IMR-90 (cell line): ENCODE results near the gene THEMIS2. TPM values are rescaled to one million over a fixed set of nuclear protein-coding genes. Genes with fewer than 3 reads are reported as not detected.

Experiments
- ATAC-seq: fragments of 200-7000 bp; cut with Tn5 transposase; 2 replicates; pipeline ENCODE4 v1.9.1; 2020; ENCODE audit warnings: low read depth, mild to moderate bottlenecking, moderate library complexity
- BruUV-seq: library from RNA; stranded (reverse); fragments of 400-500 nt; replicated peaks from 2 replicates; lab custom pipeline; 2021; lab: Mats Ljungman, UMichigan
- CTCF ChIA-PET: fragments of 300-600 bp; formaldehyde crosslinking; extraction: SDS; loops from one replicate; lab custom pipeline; 2021; ENCODE audit warnings: antibody characterized with exemption; lab: Yijun Ruan, JAX
- POLR2A ChIA-PET: fragments of 300-600 bp; sonication (Branson Sonifier 250); formaldehyde crosslinking; loops from one replicate; lab custom pipeline; 2022; ENCODE audit warnings: antibody characterized with exemption; ENCODE audit not compliant: unreplicated experiment; lab: Charles Lee
- DNase-seq: peaks from one replicate; pipeline ENCODE4 v3.0.0; 2013
- H2AFZ ChIP-seq: replicated peaks from 2 replicates; pipeline ENCODE3; 2013; ENCODE audit warnings: low read length, mild to moderate bottlenecking; ENCODE audit not compliant: poor library complexity
- H2AK5ac ChIP-seq: 2 replicates; pipeline ENCODE4 v1.6.1; 2013; ENCODE audit warnings: low read depth, low read length, inconsistent platforms
- H2AK9ac ChIP-seq: replicated peaks from 2 replicates; pipeline ENCODE3; 2013; ENCODE audit warnings: mild to moderate bottlenecking, low read depth, low read length, moderate library complexity; ENCODE audit not compliant: poor library complexity
- H2BK120ac ChIP-seq: 2 replicates; pipeline ENCODE4 v1.6.1; 2013; ENCODE audit warnings: low read depth, low read length, inconsistent platforms
- H2BK15ac ChIP-seq: 3 replicates; pipeline ENCODE4 v1.6.1; 2013; ENCODE audit warnings: low read depth, low read length, inconsistent platforms
- H2BK20ac ChIP-seq: 2 replicates; pipeline ENCODE4 v1.6.1; 2013; ENCODE audit warnings: low read depth, mild to moderate bottlenecking, inconsistent platforms, low read length, moderate library complexity
- H2BK5ac ChIP-seq: 2 replicates; pipeline ENCODE4 v1.6.1; 2013; ENCODE audit warnings: mild to moderate bottlenecking, low read depth, low read length, inconsistent platforms; ENCODE audit not compliant: poor library complexity, severe bottlenecking
- H3K14ac ChIP-seq: replicated peaks from 2 replicates; pipeline ENCODE4 v1.6.1; 2013; ENCODE audit warnings: low read depth, low read length, inconsistent platforms
- H3K18ac ChIP-seq: 2 replicates; pipeline ENCODE4 v1.6.1; 2013; ENCODE audit warnings: low read depth, low read length, control low read depth
- H3K23ac ChIP-seq: 2 replicates; pipeline ENCODE4 v1.6.1; 2013; ENCODE audit warnings: low read depth, low read length, inconsistent platforms
- H3K27ac ChIP-seq: 2 replicates; pipeline ENCODE4 v1.5.1; 2013; ENCODE audit warnings: mild to moderate bottlenecking, control low read depth, low read length; ENCODE audit not compliant: insufficient read depth
- H3K27me3 ChIP-seq: 2 replicates; pipeline ENCODE4 v1.6.1; 2013; ENCODE audit warnings: low read length; ENCODE audit not compliant: control insufficient read depth, insufficient read depth
- H3K36me3 ChIP-seq: 2 replicates; pipeline ENCODE4 v1.6.1; 2013; ENCODE audit warnings: low read length, mixed read lengths; ENCODE audit not compliant: control insufficient read depth, insufficient read depth
- H3K4ac ChIP-seq: 2 replicates; pipeline ENCODE4 v1.6.1; 2013; ENCODE audit warnings: low read depth, low read length, inconsistent platforms
- H3K4me1 ChIP-seq: 2 replicates; pipeline ENCODE4 v1.6.1; 2013; ENCODE audit warnings: low read length, mixed read lengths; ENCODE audit not compliant: control insufficient read depth, insufficient read depth
- H3K4me2 ChIP-seq: 2 replicates; pipeline ENCODE4 v1.6.1; 2013; ENCODE audit warnings: low read depth, mild to moderate bottlenecking, control low read depth, low read length, moderate library complexity
- H3K4me3 ChIP-seq: 2 replicates; pipeline ENCODE4 v1.5.1; 2013; ENCODE audit warnings: low read depth, mild to moderate bottlenecking, control low read depth, low read length, moderate library complexity; ENCODE audit not compliant: insufficient read depth
- H3K56ac ChIP-seq: 2 replicates; pipeline ENCODE4 v1.6.1; 2013; ENCODE audit warnings: low read length, inconsistent platforms; ENCODE audit not compliant: insufficient read depth; ENCODE audit errors: extremely low read depth
- H3K79me1 ChIP-seq, 2 experiments: 2 replicates each; pipeline ENCODE4 v1.6.1; 2013; ENCODE audit warnings: low read length in 2 of 2, inconsistent platforms in 1 of 2, low read depth in 1 of 2
- H3K9ac ChIP-seq: 2 replicates; pipeline ENCODE4 v1.6.1; 2013; ENCODE audit warnings: low read depth, low read length, control low read depth
- H3K9me1 ChIP-seq: 2 replicates; pipeline ENCODE4 v1.6.1; 2013; ENCODE audit warnings: low read length, inconsistent platforms; ENCODE audit not compliant: insufficient read depth
- H3K9me3 ChIP-seq: 2 replicates; pipeline ENCODE4 v1.6.1; 2013; ENCODE audit warnings: low read length; ENCODE audit not compliant: control insufficient read depth, insufficient read depth
- H4K20me1 ChIP-seq: 2 replicates; pipeline ENCODE4 v1.6.1; 2013; ENCODE audit warnings: low read length, inconsistent platforms; ENCODE audit not compliant: insufficient read depth
- H4K5ac ChIP-seq: 2 replicates; pipeline ENCODE4 v1.6.1; 2013; ENCODE audit warnings: mild to moderate bottlenecking, low read depth, low read length, control low read depth
- H4K8ac ChIP-seq, 2 experiments: 2 replicates each; pipeline ENCODE4 v1.6.1; 2013; ENCODE audit warnings: low read depth in 2 of 2, low read length in 2 of 2, control low read depth in 1 of 2, inconsistent platforms in 1 of 2
- H4K91ac ChIP-seq: 2 replicates; pipeline ENCODE4 v1.6.1; 2013; ENCODE audit warnings: low read depth, low read length, inconsistent platforms; ENCODE audit not compliant: insufficient read depth
- RCOR1 ChIP-seq: IDR thresholded peaks from 2 replicates; pipeline ENCODE4 v1.6.1; 2012; ENCODE audit warnings: mild to moderate bottlenecking, low read length, improper control_type of control experiment; ENCODE audit not compliant: insufficient replicate concordance
- WGBS, 2 experiments: methylation state at CpG; one replicate each; pipeline versions ENCODE4 v1.1.5 to v1.1.7; 2013; ENCODE audit warnings: missing lambda C conversion rate in 2 of 2; ENCODE audit not compliant: insufficient read length in 1 of 2; ENCODE audit errors: extremely low coverage in 2 of 2; 5-methylcytosine and 5-hydroxymethylcytosine counted together
- dilution Hi-C: fragments of 300-500 bp; cut with HindIII; formaldehyde crosslinking; loops from one replicate; pipeline ENCODE4 v1.14.3; 2018; ENCODE audit warnings: low sequenced_read_pairs; ENCODE audit not compliant: unreplicated experiment
- in situ Hi-C: fragments of 300-500 bp; cut with MboI; formaldehyde crosslinking; loops from 3 replicates; pipeline ENCODE4 v1.14.3; 2019; ENCODE audit warnings: low sequenced_read_pairs, inconsistent platforms, mixed read lengths
- intact Hi-C: fragments of 100-400 bp; cut with micrococcal nuclease; formaldehyde crosslinking; loops from 2 replicates; pipeline ENCODE4 v1.10.0; 2022
- polyA plus RNA-seq, 3 experiments: library from polyadenylated mRNA; depleted of rRNA; stranded (reverse); fragments of >200 nt; gene quantifications; 2 replicates each; pipeline ENCODE4 v1.2.3, GENCODE V29; 2012; ENCODE audit warnings: low replicate concordance in 1 of 3
- total RNA-seq: library from RNA; depleted of rRNA; stranded (reverse); fragments of >200 nt; gene quantifications from 2 replicates; pipeline ENCODE4 v1.2.3, GENCODE V29; 2012
- TF ChIP-seq, protein P1 (sequence below): fragments of 150-350 bp; IDR thresholded peaks from 2 replicates; pipeline ENCODE4 v1.6.1; 2016; ENCODE audit warnings: low read depth, mild to moderate bottlenecking, low read length, moderate library complexity, borderline replicate concordance

The THEMIS2 gene
- total and polyA plus RNA-seq, 2 of the 4 experiments (the other 2 are of a cell fraction): 4.5 to 5.0 TPM

DNA sequence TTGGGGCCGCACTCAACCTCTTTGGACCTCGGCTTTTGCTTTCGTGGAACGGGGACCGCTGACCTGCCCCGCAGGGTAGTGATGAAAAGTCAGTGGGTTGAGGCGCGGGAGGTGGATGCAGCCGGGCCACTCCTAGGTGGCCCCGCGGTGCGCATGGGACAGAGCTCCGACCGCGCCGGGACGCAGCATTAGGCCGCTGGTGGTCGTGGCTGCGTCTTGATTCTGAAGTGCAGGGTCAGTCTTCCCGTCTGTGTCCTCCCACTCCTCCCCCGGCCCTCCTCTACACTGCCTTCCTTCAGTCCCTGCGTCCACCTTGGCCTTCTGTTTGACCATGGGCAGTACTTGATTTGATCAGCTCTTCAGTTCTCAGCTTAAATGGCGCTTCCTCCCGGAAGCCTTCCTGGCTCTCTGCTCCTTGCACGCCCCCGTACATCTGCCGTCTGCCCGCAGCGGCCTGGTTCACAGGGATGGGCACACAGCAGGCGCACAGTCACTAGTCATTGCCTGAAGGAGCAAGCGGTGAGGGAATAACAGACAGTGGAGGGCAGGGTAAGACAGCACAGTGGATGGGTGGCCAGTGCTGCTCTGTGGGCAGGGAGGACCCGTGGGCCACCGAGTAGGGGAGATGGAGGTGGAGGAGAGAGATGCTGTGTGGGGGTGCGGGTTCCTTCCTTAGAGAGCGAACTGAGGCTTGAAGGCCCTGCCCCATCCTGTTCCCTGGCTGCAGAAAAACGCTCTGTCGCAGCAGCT, 633 bp downstream of the THEMIS2 start:
- H3K4me3 ChIP-seq: peak overlapping the region; percentile 81
- DNase-seq: peak; percentile 40
- H3K9me3 ChIP-seq: no peaks in the 10 kb centered on the region
- in situ Hi-C loops: loop anchor here (25.0 kb wide), 1 partner anchor 339 kb away; no protein-coding TSS in a partner anchor
- H3K9me1 ChIP-seq: peaks cover 17% of the 10 kb centered on the region
- no peak overlapping the region for H2BK5ac ChIP-seq
- peak overlapping the region; percentile 12 for H3K23ac ChIP-seq
- peak overlapping the region; percentile 13; the same call in 1 of the 2 replicates for H2AK5ac ChIP-seq
- POLR2A ChIA-PET: no interaction called here
- WGBS, 2 experiments: 22% methylated on average over 6 of the region's 38 CpGs; no CpG with 5 or more reads in 1 of the 2 experiments
- peak overlapping the region; percentile 21 for H4K5ac ChIP-seq
- peaks cover 9% of the 10 kb centered on the region for H3K4me1 ChIP-seq
- no peak overlapping the region; the same call in 1 of the 2 replicates for H4K91ac ChIP-seq
- peak overlapping the region; percentile 51 for H3K9ac ChIP-seq
- peak overlapping the region; percentile 58; the same call in 1 of the 2 replicates for H3K14ac ChIP-seq
- no peak overlapping the region; the same call in 1 of the 2 replicates for H3K27ac ChIP-seq
- intact Hi-C loops: no loop called here
- peak overlapping the region; percentile 33 for H3K4ac ChIP-seq
- H3K4me2 ChIP-seq: peak overlapping the region; percentile 91
- peak; percentile 28 for TF ChIP-seq RCOR1
- TF ChIP-seq, protein P1, sequence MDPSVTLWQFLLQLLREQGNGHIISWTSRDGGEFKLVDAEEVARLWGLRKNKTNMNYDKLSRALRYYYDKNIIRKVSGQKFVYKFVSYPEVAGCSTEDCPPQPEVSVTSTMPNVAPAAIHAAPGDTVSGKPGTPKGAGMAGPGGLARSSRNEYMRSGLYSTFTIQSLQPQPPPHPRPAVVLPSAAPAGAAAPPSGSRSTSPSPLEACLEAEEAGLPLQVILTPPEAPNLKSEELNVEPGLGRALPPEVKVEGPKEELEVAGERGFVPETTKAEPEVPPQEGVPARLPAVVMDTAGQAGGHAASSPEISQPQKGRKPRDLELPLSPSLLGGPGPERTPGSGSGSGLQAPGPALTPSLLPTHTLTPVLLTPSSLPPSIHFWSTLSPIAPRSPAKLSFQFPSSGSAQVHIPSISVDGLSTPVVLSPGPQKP: no peak
- dilution Hi-C loops: no loop called here
- CTCF ChIA-PET: interaction anchor here (0.6 kb wide), 1 partner anchor 28 kb away, joined by 3 read pairs; no protein-coding TSS in a partner anchor
- peak overlapping the region; percentile 93 for H2AFZ ChIP-seq
- H2AK9ac ChIP-seq: peak overlapping the region; percentile 60
- no peak overlapping the region for H2BK20ac ChIP-seq
- peak overlapping the region; percentile 19 for H2BK120ac ChIP-seq
- peaks cover 3% of the 10 kb centered on the region for H4K20me1 ChIP-seq
- peaks cover 0 to 6% of the 10 kb centered on the region in 2 experiments; a peak in 1 of 4 replicates for H3K79me1 ChIP-seq
- H3K27me3 ChIP-seq: no peaks in the 10 kb centered on the region
- H3K56ac ChIP-seq: no peak overlapping the region
- no TSS peak for BruUV-seq
- peaks cover 2% of the 10 kb centered on the region; the same call in 1 of the 2 replicates for H3K36me3 ChIP-seq
- ATAC-seq: peak; percentile 33
- 0 out of 2 replicates have a peak overlapping the region, but pooled peaks have one; percentile 1 for H3K18ac ChIP-seq
- H4K8ac ChIP-seq: peak overlapping the region; percentile 11 to 71; a peak in 2 of 4 replicates
- H2BK15ac ChIP-seq: no peak overlapping the region; the same call in 2 of the 3 replicates
